Measurements from ENCODE around the gene ZBTB2.

GRCh38 chr6:151320140-151320539 is 71.2 kb downstream of the ZBTB2 start:
- TF ChIP-seq, protein P1, sequence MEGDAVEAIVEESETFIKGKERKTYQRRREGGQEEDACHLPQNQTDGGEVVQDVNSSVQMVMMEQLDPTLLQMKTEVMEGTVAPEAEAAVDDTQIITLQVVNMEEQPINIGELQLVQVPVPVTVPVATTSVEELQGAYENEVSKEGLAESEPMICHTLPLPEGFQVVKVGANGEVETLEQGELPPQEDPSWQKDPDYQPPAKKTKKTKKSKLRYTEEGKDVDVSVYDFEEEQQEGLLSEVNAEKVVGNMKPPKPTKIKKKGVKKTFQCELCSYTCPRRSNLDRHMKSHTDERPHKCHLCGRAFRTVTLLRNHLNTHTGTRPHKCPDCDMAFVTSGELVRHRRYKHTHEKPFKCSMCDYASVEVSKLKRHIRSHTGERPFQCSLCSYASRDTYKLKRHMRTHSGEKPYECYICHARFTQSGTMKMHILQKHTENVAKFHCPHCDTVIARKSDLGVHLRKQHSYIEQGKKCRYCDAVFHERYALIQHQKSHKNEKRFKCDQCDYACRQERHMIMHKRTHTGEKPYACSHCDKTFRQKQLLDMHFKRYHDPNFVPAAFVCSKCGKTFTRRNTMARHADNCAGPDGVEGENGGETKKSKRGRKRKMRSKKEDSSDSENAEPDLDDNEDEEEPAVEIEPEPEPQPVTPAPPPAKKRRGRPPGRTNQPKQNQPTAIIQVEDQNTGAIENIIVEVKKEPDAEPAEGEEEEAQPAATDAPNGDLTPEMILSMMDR (IDR thresholded peaks at IDR 0.05): no peak
- no peak for TF ChIP-seq POLR2A (IDR thresholded peaks at IDR 0.05)

Data from body of pancreas (tissue), 4 donors.